Endothelial cell of umbilical vein (primary cell): ENCODE results near the gene RRAGB. TPM values are rescaled to one million over a fixed set of nuclear protein-coding genes. Genes with fewer than 3 reads are reported as not detected.

Source experiments
- BruUV-seq: library from RNA; stranded (reverse); fragments of 400-500 nt; replicated peaks from 2 replicates; lab custom pipeline; 2021; lab: Mats Ljungman, UMichigan
- CTCF ChIA-PET: fragments of 300-600, 350-600 bp; sonication (Branson Sonifier 250); formaldehyde crosslinking; loops from one replicate; lab custom pipeline; 2021; ENCODE audit warnings: antibody characterized with exemption, inconsistent platforms; lab: Charles Lee
- POLR2A ChIA-PET: fragments of 300-600, 350-600 bp; sonication (Branson Sonifier 250); formaldehyde crosslinking; loops from one replicate; lab custom pipeline; 2021; ENCODE audit warnings: antibody characterized with exemption, inconsistent platforms; lab: Charles Lee
- DNase-seq: peaks from one replicate; pipeline ENCODE4 v3.0.0-alpha.2; 2011; ENCODE audit warnings: low read depth, low spot score
- FAIRE-seq: peaks from 2 replicates; lab custom pipeline; 2011; peaks lifted over from hg19 to GRCh38; lab: Jason Lieb, UNC
- H2AFZ ChIP-seq: 2 replicates; pipeline ENCODE4 v1.6.0; 2012; ENCODE audit warnings: low read depth, low read length, control low read depth, inconsistent platforms
- H3K27ac ChIP-seq: 2 replicates; pipeline ENCODE4 v1.5.1; 2011; ENCODE audit warnings: low read depth, mild to moderate bottlenecking, control low read depth, low read length, moderate library complexity; ENCODE audit not compliant: insufficient read depth
- H3K27me3 ChIP-seq, 2 experiments: 2 replicates each; pipeline versions ENCODE4 v1.6.0 to v1.6.1; 2011; ENCODE audit warnings: low read length in 2 of 2, mixed read lengths in 1 of 2; ENCODE audit not compliant: control insufficient read depth in 2 of 2, insufficient read depth in 2 of 2
- H3K36me3 ChIP-seq, 2 experiments: 2 replicates in 1 of 2; 3 replicates in 1 of 2; pipeline ENCODE4 v1.5.1; 2011; ENCODE audit warnings: low read length in 2 of 2, mild to moderate bottlenecking in 1 of 2, moderate library complexity in 1 of 2; ENCODE audit not compliant: control insufficient read depth in 2 of 2, insufficient read depth in 2 of 2; ENCODE audit errors: extremely low read depth in 1 of 2
- H3K4me1 ChIP-seq: 3 replicates; pipeline ENCODE4 v1.5.1; 2011; ENCODE audit warnings: mild to moderate bottlenecking, low read length; ENCODE audit not compliant: control insufficient read depth, insufficient read depth; ENCODE audit errors: extremely low read depth
- H3K4me2 ChIP-seq: 2 replicates; pipeline ENCODE4 v1.6.1; 2011; ENCODE audit warnings: low read length, control low read depth, mixed read lengths; ENCODE audit not compliant: insufficient read depth
- H3K4me3 ChIP-seq, 3 experiments: fragments of 200-600 bp in 1 of 3; sonication (generic), shearing (Covaris generic) in 1 of 3; replicated peaks in 1 of 3; 2 replicates each; pipeline ENCODE4 v1.5.1; 2011 to 2016; ENCODE audit warnings: control low read depth in 3 of 3, low read length in 3 of 3, mild to moderate bottlenecking in 2 of 3, inconsistent platforms in 1 of 3, low read depth in 1 of 3, moderate library complexity in 1 of 3; ENCODE audit not compliant: insufficient read depth in 1 of 3
- H3K79me2 ChIP-seq: 2 replicates; pipeline ENCODE4 v1.6.0; 2012; ENCODE audit warnings: low read length, inconsistent platforms; ENCODE audit not compliant: control insufficient read depth, insufficient read depth
- H3K9ac ChIP-seq: replicated peaks from 2 replicates; pipeline ENCODE3; 2011; ENCODE audit warnings: low read length, control low read depth; ENCODE audit not compliant: insufficient read depth; ENCODE audit errors: extremely low read depth
- H3K9me1 ChIP-seq: replicated peaks from 3 replicates; pipeline ENCODE4 v1.6.0; 2011; ENCODE audit warnings: mild to moderate bottlenecking, low read length; ENCODE audit not compliant: control insufficient read depth, insufficient read depth; ENCODE audit errors: extremely low read depth
- H3K9me3 ChIP-seq: replicated peaks from 2 replicates; pipeline ENCODE4 v1.5.1; 2012; ENCODE audit warnings: low read length, inconsistent platforms; ENCODE audit not compliant: control insufficient read depth, insufficient read depth
- H4K20me1 ChIP-seq: replicated peaks from 2 replicates; pipeline ENCODE3; 2011; ENCODE audit warnings: mild to moderate bottlenecking, low read length; ENCODE audit not compliant: control insufficient read depth, insufficient read depth; ENCODE audit errors: extremely low read depth
- CTCF ChIP-seq, 2 donors: IDR thresholded peaks; 1 replicate in 1 of 2; 2 replicates in 1 of 2; pipeline ENCODE4 v1.5.1; 2011; ENCODE audit warnings: low read length in 2 of 2, mild to moderate bottlenecking in 2 of 2, moderate library complexity in 2 of 2, control low read depth in 1 of 2, inconsistent platforms in 1 of 2, low read depth in 1 of 2; ENCODE audit not compliant: insufficient read depth in 1 of 2; ENCODE audit errors: extremely low read depth in 1 of 2
- EZH2 ChIP-seq: IDR thresholded peaks from 2 replicates; pipeline ENCODE4 v1.6.1; 2012; ENCODE audit warnings: borderline replicate concordance, low read depth, mild to moderate bottlenecking, moderate library complexity, low read length, inconsistent platforms; ENCODE audit not compliant: severe bottlenecking
- FOS ChIP-seq: IDR thresholded peaks from 2 replicates; pipeline ENCODE4 v1.6.1; 2011; ENCODE audit warnings: mild to moderate bottlenecking, low read length, moderate library complexity, borderline replicate concordance; ENCODE audit not compliant: insufficient read depth
- GATA2 ChIP-seq: IDR thresholded peaks from 2 replicates; pipeline ENCODE4 v1.7.0; 2011; ENCODE audit warnings: low read depth, mild to moderate bottlenecking, moderate library complexity, mixed read lengths, low read length; ENCODE audit not compliant: insufficient read length, insufficient read depth
- JUN ChIP-seq: IDR thresholded peaks from 2 replicates; pipeline ENCODE4 v1.6.1; 2011; ENCODE audit warnings: borderline replicate concordance, low read depth; ENCODE audit not compliant: insufficient read length, insufficient read depth
- MAX ChIP-seq: IDR thresholded peaks from 2 replicates; pipeline ENCODE4 v1.6.1; 2011; ENCODE audit not compliant: insufficient read depth, insufficient read length
- MYC ChIP-seq: IDR thresholded peaks from one replicate; pipeline ENCODE4 v1.6.1; 2011; ENCODE audit warnings: mild to moderate bottlenecking, low read depth, low read length
- POLR2A ChIP-seq: IDR thresholded peaks from 2 replicates; pipeline ENCODE4 v1.6.1; 2012; ENCODE audit warnings: low read depth, mild to moderate bottlenecking, control low read depth, low read length
- POLR2AphosphoS5 ChIP-seq: IDR thresholded peaks from 2 replicates; pipeline ENCODE4 v1.6.1; 2012; ENCODE audit warnings: low read depth, mild to moderate bottlenecking, control low read depth, low read length, moderate library complexity; ENCODE audit not compliant: insufficient read depth
- dilution Hi-C: fragments of 300-500 bp; cut with MboI; formaldehyde crosslinking; loops from one replicate; pipeline ENCODE4 v1.15.0; 2019; ENCODE audit warnings: low sequenced_read_pairs; ENCODE audit not compliant: extremely low pct_ligation_motif_present
- intact Hi-C: fragments of 100-400 bp; cut with micrococcal nuclease; formaldehyde crosslinking; loops from one replicate; pipeline ENCODE4 v1.10.0; 2022
- polyA plus RNA-seq, 4 experiments: library from polyadenylated mRNA; depleted of rRNA in 3 of 4; stranded (reverse) in 3 of 4; unstranded in 1 of 4; fragments of >200 nt; gene quantifications; 2 replicates each; pipeline versions ENCODE4 v1.2.1 to v1.2.3, GENCODE V29; 2011 to 2012; ENCODE audit warnings: missing spikeins in 1 of 4
- total RNA-seq: library from RNA; stranded (reverse); gene quantifications from 2 replicates; pipeline ENCODE4 v1.2.3, GENCODE V29; 2021

RRAGB gene
- total and polyA plus RNA-seq, 2 donors (not counting 3 experiments of a cell fraction or from before 2014, with no cell fraction given), result 14.3 to 18.0 TPM

DNA sequence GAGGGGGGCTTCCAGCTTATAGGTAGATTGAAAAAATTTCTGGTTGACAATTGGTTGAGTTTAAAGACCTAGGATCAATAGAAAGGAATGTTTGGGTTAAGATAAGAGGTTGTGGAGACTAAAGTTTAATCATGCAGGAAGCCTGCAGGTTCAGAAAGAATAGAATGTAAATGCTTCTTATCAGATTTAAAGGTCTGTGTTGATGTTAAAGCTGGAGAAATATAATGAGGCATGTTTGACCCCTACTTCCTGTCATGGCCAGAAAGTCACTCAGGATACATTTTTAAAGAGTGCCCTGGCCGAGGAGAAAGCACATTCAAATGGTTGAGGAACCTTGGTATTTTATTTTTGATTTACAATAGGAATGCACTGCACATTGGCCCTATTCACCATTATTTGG lies 3.9 kb upstream of the RRAGB start:
- Histone ChIP-seq H3K9me1 (no peaks in the 10 kb centered on the region), H3K9me3 (no peaks in the 10 kb centered on the region), H2AFZ (no peak overlapping the region), H4K20me1 (no peaks in the 10 kb centered on the region), H3K36me3 (no peaks in the 10 kb centered on the region), H3K4me1 (peaks cover 47% of the 10 kb centered on the region), H3K27ac (peak overlapping the region; percentile 76), H3K4me2 (peak overlapping the region; percentile 47), H3K4me3 (no peak overlapping the region), H3K27me3 (no peaks in the 10 kb centered on the region), H3K79me2 (no peaks in the 10 kb centered on the region), H3K9ac (peak overlapping the region; percentile 37)
- intact Hi-C loops (loop anchor here (5.0 to 10.0 kb wide), 3 partner anchors 89 to 1531 kb away; partner anchors contain the start of genes FAM120C, FOXR2 and MAGED2), dilution Hi-C loops (no loop called here)
- BruUV-seq, result no TSS peak
- FAIRE-seq, result peak; percentile 77
- ChIA-PET CTCF (interaction anchor here (1.2 kb wide), 1 partner anchor 10 kb away, joined by 3 read pairs; no protein-coding TSS in a partner anchor), POLR2A (no interaction called here)
- peak; percentile 74 for DNase-seq
- TF ChIP-seq POLR2AphosphoS5 (no peak), MYC (no peak), FOS (peak; percentile 41), CTCF (IDR thresholded peaks at IDR 0.05; ENCODE audit: extremely low read depth in 1 of 2, insufficient read depth in 1 of 2, low read depth in 1 of 2, low read length in 2 of 2) (no peak), POLR2A (no peak), EZH2 (no peak), MAX (no peak), GATA2 (peak; percentile 93), JUN (peak; percentile 53)
